Measurements from ENCODE around the gene CPNE5.

DNA sequence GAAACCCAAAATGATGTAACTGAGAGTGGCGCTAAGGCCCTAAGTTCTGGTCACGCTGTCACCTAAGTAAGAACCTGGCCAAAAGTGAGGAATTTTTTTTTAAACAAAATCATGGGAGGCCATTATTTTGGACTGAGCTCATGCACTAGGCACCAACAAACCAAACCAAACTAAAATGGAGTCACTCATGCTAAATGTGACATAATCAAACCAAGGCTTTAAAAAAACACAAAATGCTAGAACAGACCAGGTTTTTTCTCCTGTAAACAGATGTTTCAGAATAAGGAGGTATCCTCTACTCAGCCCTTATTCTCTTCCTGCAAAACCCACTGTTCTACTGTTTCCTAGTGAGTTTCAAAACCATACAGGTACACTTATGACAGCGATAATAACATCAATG, 45.4 kb upstream of the CPNE5 start:
- no peak for TF ChIP-seq CTCF (conservative IDR thresholded peaks at IDR 0.05; ENCODE audit: low read depth, low read length)
- TF ChIP-seq EZH2phosphoT487 (IDR thresholded peaks at IDR 0.05; ENCODE audit: borderline replicate concordance, low read length), result no peak
- TF ChIP-seq EZH2 (IDR thresholded peaks at IDR 0.05; ENCODE audit: low read length, unreplicated experiment), result no peak
